Caki2 (cell line): Measurements from ENCODE around the gene CORO1C. TPM values are rescaled to one million over a fixed set of nuclear protein-coding genes. Genes with fewer than 3 reads are reported as not detected.

Source experiments
- DNase-seq: peaks from one replicate; pipeline ENCODE4 v3.0.0-alpha.2; 2015; ENCODE audit warnings: low read depth
- in situ Hi-C: cut with HindIII; loops from 2 replicates; pipeline ENCODE4 v1.10.0; 2016; ENCODE audit warnings: low sequenced_read_pairs, low pct_unique_long_range_greater_than_20kb, mixed read lengths
- total RNA-seq: library from RNA; depleted of rRNA; stranded (reverse); fragments of >200 nt; shearing (Covaris generic); gene quantifications from 2 replicates; pipeline ENCODE4 v1.2.3, GENCODE V29; 2014; ENCODE audit warnings: low replicate concordance

The CORO1C gene
- total RNA-seq, 1 experiment from 2014 or later: 89.9 TPM

DNA sequence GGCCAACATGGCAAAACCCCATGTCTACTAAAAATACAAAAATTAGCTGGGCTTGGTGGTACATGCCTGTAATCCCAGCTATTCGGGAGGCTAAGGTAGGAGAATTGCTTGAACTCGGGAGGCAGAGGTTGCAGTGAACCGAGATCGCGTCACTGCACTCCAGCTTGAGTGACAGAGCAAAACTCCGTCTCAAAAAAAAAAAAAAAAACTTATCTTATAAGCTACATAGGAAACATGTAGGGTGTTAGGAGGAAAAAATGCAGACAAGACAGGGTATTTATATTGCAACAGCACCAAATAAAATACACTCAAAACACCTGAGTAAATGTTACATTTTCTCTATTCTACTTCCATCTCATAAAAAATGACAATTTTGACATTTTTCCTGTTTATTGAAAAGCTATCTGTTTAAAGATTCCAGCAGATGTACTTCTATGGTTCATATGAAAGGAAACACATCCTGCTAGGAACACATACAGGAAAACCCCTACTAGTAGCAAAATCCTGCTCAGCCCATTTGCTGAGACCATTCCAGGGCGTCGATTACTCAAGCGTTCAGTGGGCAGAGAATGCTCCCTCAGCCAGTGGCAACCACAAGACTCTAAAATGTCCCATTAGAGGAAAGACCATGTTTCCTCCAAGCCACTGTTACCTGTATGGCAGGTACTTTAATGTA, 19.7 kb downstream of the CORO1C start:
- no peak for DNase-seq
- in situ Hi-C loops: no loop called here

DNA sequence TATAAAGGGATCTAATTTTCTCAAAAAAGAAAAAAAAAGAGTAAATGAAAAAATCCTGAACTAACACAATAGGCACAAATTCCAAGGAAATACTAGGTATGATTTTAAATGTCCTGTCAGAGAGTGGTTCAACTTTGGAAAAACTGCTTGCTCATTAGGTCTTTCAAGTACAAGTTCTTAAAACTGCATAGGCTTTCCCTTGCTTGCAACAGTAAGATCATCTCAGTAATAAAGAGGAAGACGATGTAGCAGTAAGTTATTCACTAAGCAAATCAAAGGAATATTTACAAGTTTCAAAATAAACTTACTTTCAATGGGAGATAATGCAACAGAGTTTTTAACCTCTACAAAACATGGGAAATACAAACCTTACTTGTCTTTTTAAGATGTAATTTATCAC, 21.6 kb downstream of the CORO1C start:
- DNase-seq: no peak

GRCh38 chr12:108704527-108704926, 26.8 kb downstream of the CORO1C start:
- no peak for DNase-seq
- in situ Hi-C loops: no loop called here

More for the DNA sequence above, 21.6 kb downstream of the CORO1C start:
- in situ Hi-C loops: no loop called here

DNA sequence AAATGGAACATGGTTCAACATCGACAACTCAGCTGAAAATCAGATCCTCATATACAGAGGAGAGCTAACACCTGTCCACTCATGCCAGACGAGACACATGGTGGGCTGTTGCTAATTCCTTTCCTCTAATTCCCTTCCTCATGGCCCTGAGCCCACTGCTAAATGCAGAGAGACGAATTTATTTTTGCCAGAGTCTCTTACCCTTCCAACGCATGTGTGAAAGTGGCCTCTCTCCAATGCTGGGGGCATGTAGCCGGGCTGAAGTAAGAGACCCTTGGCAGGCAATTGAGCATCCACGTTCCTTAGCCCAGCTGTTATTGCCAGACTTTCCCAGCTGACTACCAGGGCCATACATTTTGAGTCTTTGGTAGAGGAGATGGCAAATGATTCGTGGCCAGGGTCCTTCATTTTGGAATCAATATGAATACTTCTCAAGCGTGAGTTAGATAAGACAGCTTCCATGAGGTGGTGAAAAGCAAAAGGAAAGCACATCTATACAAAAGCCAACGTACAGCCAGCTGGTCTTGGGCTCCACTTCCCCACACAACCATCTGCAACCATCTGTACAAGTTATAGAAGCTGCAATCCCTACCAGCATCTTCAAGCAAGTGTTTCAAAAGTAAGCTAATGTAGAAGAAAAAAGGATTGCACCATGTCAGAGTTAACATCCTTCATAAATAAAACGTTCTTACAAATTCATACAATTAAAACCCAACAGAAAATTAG, 28.6 kb downstream of the CORO1C start:
- no peak for DNase-seq
- in situ Hi-C loops: no loop called here

GRCh38 chr12:108701779-108702441, 29.4 kb downstream of the CORO1C start:
- in situ Hi-C loops: no loop called here
- no peak for DNase-seq

GRCh38 chr12:108700833-108701541, 30.3 kb downstream of the CORO1C start:
- DNase-seq: no peak
- in situ Hi-C loops: no loop called here

GRCh38 chr12:108699955-108700563, 31.3 kb downstream of the CORO1C start:
- DNase-seq: no peak
- in situ Hi-C loops: no loop called here

DNA sequence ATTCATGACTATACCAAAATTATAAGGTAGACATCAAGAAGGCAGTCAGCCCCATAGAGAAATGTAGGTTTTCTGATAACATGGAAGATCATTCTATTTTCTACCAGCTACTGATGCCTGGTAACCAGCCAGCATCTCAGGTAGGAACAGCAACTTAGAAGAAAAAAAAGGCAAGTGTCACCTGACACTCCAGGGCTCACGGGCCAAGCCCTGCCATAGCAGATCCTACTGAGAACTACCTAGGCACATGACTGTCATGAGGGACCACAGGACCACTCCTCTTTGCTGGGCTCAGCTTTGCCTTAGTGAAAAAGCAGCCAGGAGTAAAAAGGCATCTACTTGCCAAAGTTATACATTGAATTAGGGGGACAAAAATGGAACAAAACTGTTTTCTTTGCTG, 33.4 kb downstream of the CORO1C start:
- in situ Hi-C loops: no loop called here
- DNase-seq: no peak

DNA sequence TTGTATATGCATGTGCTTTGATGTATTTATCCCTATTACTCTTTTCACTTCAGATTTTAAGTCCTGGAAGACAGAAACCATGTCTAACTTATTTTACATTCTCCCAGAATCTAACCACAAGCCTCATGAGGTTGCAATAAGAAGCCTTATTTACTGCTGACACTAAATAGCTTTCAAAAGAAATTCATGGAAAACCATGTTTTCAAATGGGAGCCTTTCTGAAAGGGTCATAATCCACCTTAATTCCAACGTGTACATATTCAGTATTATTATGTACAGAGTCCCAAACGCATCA, 34.4 kb downstream of the CORO1C start:
- no peak for DNase-seq
- in situ Hi-C loops: no loop called here

- in situ Hi-C loops: no loop called here
- DNase-seq: peak; percentile 71
Measured at GRCh38 chr12:108696111-108696995, 35.0 kb downstream of the CORO1C start.

- in situ Hi-C loops: no loop called here
- DNase-seq: no peak
Measured at GRCh38 chr12:108694812-108695278, 36.5 kb downstream of the CORO1C start.

- in situ Hi-C loops: no loop called here
- DNase-seq: no peak
Measured at GRCh38 chr12:108693751-108694150, 37.6 kb downstream of the CORO1C start.

DNA sequence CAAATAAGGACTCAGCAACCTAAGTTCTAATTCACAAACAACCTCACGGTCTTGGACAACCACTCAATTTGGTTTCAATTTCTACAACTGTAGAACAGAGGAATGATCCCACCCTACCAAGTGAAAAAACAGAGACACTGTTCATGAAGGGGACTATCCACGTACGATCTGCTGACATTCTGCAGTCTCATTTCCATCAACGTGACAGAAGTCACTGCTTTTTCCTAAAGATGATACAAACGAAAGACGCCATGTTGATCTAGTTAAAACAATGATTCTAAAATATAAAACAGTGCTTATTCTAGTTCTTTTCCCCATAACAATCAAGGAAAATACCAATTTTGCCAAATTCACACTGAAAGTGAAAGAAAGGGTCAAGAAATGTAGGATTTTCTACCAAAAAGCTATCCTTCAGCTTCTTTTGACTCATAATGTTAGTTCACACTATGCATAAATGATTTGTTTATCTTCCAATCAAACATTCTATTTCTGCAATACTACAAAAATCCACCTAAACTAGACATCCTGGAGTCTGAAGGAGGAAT, 38.1 kb downstream of the CORO1C start:
- no peak for DNase-seq
- in situ Hi-C loops: no loop called here

DNA sequence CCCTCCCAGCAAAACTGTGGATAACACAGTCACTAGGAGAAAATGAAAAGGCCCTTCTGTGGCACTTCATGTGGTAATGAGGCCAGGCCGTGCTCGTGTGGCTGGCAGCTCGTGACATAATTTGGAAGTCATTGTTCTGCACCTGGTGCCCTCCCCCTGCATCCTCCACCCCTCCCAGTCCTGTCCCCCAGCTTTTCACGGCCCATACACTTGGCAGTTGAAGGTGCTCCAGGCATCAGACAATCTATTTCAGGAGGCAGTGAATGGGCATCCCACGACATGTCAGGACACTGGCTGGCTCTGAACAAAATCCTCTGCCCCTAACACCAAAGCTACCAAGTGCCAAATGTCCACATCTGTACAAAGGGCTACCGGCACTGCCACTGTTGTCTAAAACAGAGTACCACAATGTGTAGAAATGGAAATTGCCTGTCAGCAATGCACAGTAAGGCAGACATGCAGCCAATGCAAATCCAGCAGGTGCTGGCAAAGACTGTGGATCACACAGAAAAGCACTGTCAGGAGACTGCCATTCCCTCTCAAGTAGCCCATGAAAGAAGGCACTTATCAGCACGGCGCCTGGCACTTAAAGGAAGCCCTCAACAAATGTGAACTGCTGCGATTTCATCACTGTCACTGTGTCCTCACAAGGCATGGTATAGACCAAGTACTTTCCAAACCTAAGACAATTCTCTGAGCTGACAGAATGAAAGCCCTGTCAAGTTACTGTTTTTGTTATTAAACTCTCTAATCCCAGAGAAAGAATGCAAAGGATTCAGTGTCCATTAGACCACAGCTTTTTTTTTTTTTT, 39.1 kb downstream of the CORO1C start:
- peak; percentile 40 for DNase-seq

DNA sequence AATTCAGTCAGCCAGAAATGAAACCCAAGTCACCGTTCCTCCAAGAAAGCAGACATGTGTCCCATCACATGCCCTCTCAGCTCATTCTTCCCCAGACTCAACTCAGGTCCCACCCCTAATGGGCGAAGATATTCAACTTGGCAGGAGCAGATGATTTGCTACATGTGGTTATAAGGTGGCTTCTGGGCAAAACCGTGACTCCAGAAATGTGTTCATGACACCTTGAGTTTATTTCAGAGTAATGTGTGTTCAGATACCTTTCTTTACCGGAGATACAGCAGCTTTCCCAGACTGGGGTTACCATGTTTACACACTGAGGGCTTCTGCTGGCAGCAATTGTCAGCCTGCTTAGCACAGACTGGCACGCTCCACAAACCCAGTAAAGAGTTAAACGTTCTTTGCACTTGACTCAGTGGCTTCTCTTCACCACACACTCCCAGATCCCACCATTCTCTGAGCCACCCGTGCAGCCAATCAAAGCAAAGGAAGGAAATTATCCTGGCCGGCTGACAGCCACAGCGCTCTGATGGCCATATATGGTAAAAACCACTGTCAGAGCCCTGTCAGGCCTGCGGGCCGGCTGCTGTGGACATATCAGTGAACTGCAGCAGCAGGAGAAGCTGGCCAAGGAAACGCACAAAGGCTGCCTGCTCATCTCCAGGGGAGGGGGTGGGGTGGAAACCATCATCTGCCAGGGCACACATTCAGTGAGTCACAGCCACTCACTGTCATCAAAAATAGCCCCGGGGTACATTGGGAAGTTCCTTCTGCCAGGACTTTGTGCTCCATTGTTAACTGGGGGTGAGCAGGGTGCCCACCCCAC, 39.9 kb downstream of the CORO1C start:
- in situ Hi-C loops: no loop called here
- peak; percentile 99 for DNase-seq

More for the DNA sequence above, 39.1 kb downstream of the CORO1C start:
- in situ Hi-C loops: no loop called here
